Sigmoid colon (tissue), 4 donors: ENCODE data around the gene TMEM121B.

Experiments used
- CTCF ChIP-seq, 4 experiments: fragments of 450-650 bp in 3 of 4; fragments of 200-600 bp in 1 of 4; IDR thresholded peaks; one replicate each; pipeline ENCODE4 v1.5.1; 2016 to 2019; ENCODE audit warnings: antibody characterized with exemption in 4 of 4, mild to moderate bottlenecking in 3 of 4, moderate library complexity in 2 of 4
- EP300 ChIP-seq, 4 donors: sonication (generic); formaldehyde crosslinking; IDR thresholded peaks; one replicate each; pipeline ENCODE4 v1.6.1; 2017; ENCODE audit warnings: antibody characterized with exemption in 4 of 4
- POLR2A ChIP-seq, 2 donors: fragments of 450-650 bp; IDR thresholded peaks; one replicate each; pipeline ENCODE4 v1.6.1; 2016; ENCODE audit warnings: antibody characterized with exemption in 2 of 2, mild to moderate bottlenecking in 2 of 2, moderate library complexity in 2 of 2
- POLR2AphosphoS5 ChIP-seq, 4 donors: sonication (generic); formaldehyde crosslinking; IDR thresholded peaks; one replicate each; pipeline ENCODE4 v1.6.1; 2017; ENCODE audit warnings: antibody characterized with exemption in 4 of 4

DNA sequence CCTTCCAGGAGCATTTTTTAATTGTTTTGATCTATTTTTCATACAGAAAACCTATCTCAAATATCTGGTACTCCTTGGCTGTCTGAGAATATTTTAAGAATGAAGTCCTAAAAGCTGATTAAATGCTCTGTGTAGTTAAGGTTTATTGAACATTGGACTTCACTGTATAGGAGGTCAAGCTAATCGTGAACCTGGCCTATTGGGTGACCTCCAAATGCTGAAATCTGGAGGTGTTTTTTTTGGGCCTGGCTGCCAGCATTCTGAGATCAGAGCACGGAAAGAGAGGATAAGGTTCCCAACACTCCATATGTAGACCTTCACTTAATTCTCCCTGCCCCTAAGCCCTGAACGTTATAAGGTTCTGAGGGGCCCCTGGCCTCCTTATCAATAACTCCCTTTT, 28.1 kb downstream of the TMEM121B start:
- TF ChIP-seq CTCF (IDR thresholded peaks at IDR 0.05) (no peak), POLR2A (IDR thresholded peaks at IDR 0.05) (no peak), POLR2AphosphoS5 (IDR thresholded peaks at IDR 0.05) (no peak), EP300 (IDR thresholded peaks at IDR 0.05) (no peak)
